ENCODE results near the gene FNTB.

Gene FNTB

DNA sequence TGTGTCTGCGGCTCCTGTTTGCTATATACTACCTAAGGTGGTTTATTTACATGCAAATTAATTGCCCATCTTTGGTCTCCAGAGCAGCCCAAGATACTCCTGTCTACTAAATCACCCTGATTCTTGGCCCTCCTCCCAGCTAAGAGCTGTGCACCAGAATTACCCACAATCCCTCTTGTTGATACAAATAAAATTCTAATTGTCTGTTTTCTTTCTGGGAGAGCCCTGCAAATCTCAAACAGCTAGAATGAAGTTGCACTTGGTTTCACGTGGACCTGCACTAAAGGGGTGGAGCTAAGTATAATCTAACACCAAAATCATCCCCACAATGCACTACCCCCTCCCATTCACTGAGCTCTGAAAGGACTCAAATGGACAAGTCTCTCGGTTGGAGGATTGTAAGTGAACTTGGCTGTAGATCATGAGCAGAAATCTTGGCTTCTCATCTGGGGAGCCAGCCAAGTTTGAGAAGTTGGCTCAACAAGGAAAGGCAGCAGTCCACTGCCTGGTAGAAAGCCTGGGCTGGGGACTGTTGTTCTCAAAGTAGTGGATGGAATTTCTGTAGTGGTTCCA is 109.0 kb downstream of the FNTB start:
- no peaks in the 10 kb centered on the region for H3K27me3 ChIP-seq (ENCODE audit: control insufficient read depth in 3 of 3, insufficient read depth in 3 of 3, low read depth in 1 of 3, low read length in 3 of 3)
- no peak overlapping the region for H3K4me2 ChIP-seq (ENCODE audit: insufficient read depth, low read length, poor library complexity, severe bottlenecking)
- no peak overlapping the region for H3K4me3 ChIP-seq (ENCODE audit: low read length in 2 of 2)
- H2AFZ ChIP-seq (ENCODE audit: low read length) = no peak overlapping the region
- H3K79me1 ChIP-seq (ENCODE audit: low read depth, low read length) = no peaks in the 10 kb centered on the region
- no peak overlapping the region for H2BK15ac ChIP-seq (ENCODE audit: low read length)
- H3K4me1 ChIP-seq (ENCODE audit: control insufficient read depth in 2 of 2, insufficient read depth in 1 of 2, low read depth in 1 of 2, low read length in 2 of 2) = no peaks in the 10 kb centered on the region
- WGBS, 2 donors (ENCODE audit: extremely low coverage in 2 of 2, insufficient read length in 2 of 2, insufficient replicate concordance in 1 of 2) = no CpG with 5 or more reads among the region's 3 CpGs
- H3K14ac ChIP-seq (ENCODE audit: low read length) = no peak overlapping the region
- H3K9ac ChIP-seq (ENCODE audit: low read depth, low read length, poor library complexity) = no peak overlapping the region
- no peak overlapping the region for H2BK120ac ChIP-seq (ENCODE audit: low read depth, low read length)
- H3K18ac ChIP-seq (ENCODE audit: low read length) = no peak overlapping the region
- H3K27ac ChIP-seq (replicated peaks; ENCODE audit: low read length) = no peak overlapping the region
- H3K36me3 ChIP-seq (replicated peaks in 1 of 2; ENCODE audit: control insufficient read depth in 2 of 2, insufficient read depth in 2 of 2, low read length in 2 of 2) = peaks cover 11 to 85% of the 10 kb centered on the region in 2 donors
- no peak overlapping the region for H4K8ac ChIP-seq (ENCODE audit: low read depth, low read length)
- no peak overlapping the region for H3K4ac ChIP-seq (ENCODE audit: low read length)
- no peak overlapping the region for H4K91ac ChIP-seq (ENCODE audit: low read depth, low read length, poor library complexity)
- no peak overlapping the region for H2BK5ac ChIP-seq (ENCODE audit: low read length)
- H3K23ac ChIP-seq (ENCODE audit: low read depth, low read length, poor library complexity) = no peak overlapping the region
- H3K9me3 ChIP-seq (replicated peaks in 1 of 2; ENCODE audit: control insufficient read depth in 2 of 2, insufficient read depth in 1 of 2, low read depth in 1 of 2, low read length in 2 of 2) = no peaks in the 10 kb centered on the region
- H2BK12ac ChIP-seq (ENCODE audit: low read length) = no peak overlapping the region
- DNase-seq (ENCODE audit: low spot score) = no peak
- no peak overlapping the region for H2AK5ac ChIP-seq (ENCODE audit: low read depth, low read length)

DNA sequence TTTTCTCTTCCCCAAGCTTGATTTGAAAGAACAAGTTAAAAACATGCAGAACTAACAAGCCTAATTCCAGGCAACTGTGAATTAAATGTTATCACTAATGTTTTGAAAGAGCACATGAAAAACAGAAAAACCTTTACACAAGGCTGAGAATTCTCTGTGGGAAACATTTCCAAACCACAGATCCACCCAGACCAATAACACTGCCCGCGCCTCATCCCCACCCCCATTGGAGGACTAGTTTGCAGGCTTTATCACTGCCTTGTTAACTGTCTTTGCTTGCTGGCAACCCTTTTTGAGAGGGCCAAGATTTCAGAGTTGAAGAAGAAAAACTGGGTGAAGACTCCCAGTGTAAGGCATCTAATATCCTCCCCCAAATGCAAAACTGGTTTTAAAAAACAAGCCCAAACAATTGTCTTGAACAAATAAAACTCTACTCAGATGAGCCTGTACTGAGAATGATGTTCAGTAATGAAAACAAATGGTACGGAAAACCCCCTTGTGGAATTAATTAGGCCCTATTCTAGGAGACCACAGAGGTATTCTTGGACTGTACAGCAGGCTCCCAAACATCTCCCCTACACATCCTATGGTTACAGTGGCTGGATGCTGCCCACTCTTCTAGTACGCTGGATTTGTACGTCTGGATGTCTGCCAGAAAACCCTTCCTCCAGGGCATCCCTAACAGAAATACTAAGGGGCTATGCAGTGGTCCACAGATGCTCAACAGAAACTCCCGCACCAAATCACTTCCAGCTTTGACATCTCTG is 109.8 kb downstream of the FNTB start:
- H3K18ac ChIP-seq (ENCODE audit: low read length) = no peak overlapping the region
- no peaks in the 10 kb centered on the region for H3K9me3 ChIP-seq (replicated peaks in 1 of 2; ENCODE audit: control insufficient read depth in 2 of 2, insufficient read depth in 1 of 2, low read depth in 1 of 2, low read length in 2 of 2)
- no peak overlapping the region for H2BK120ac ChIP-seq (ENCODE audit: low read depth, low read length)
- no peak overlapping the region for H3K14ac ChIP-seq (ENCODE audit: low read length)
- WGBS, 2 donors (ENCODE audit: extremely low coverage in 2 of 2, insufficient read length in 2 of 2, insufficient replicate concordance in 1 of 2) = no CpG with 5 or more reads among the region's 6 CpGs
- H2AK5ac ChIP-seq (ENCODE audit: low read depth, low read length) = no peak overlapping the region
- no peak for DNase-seq (ENCODE audit: low spot score)
- H2BK15ac ChIP-seq (ENCODE audit: low read length) = no peak overlapping the region
- H3K79me1 ChIP-seq (ENCODE audit: low read depth, low read length) = no peaks in the 10 kb centered on the region
- H3K36me3 ChIP-seq (replicated peaks in 1 of 2; ENCODE audit: control insufficient read depth in 2 of 2, insufficient read depth in 2 of 2, low read length in 2 of 2) = peaks cover 9 to 77% of the 10 kb centered on the region in 2 donors
- no peak overlapping the region for H3K9ac ChIP-seq (ENCODE audit: low read depth, low read length, poor library complexity)
- no peak overlapping the region for H3K4me3 ChIP-seq (ENCODE audit: low read length in 2 of 2)
- no peaks in the 10 kb centered on the region for H3K27me3 ChIP-seq (ENCODE audit: control insufficient read depth in 3 of 3, insufficient read depth in 3 of 3, low read depth in 1 of 3, low read length in 3 of 3)
- H3K27ac ChIP-seq (replicated peaks; ENCODE audit: low read length) = no peak overlapping the region
- H3K4ac ChIP-seq (ENCODE audit: low read length) = no peak overlapping the region
- peaks cover 2 to 4% of the 10 kb centered on the region in 2 donors for H3K4me1 ChIP-seq (ENCODE audit: control insufficient read depth in 2 of 2, insufficient read depth in 1 of 2, low read depth in 1 of 2, low read length in 2 of 2)
- no peak overlapping the region for H3K4me2 ChIP-seq (ENCODE audit: insufficient read depth, low read length, poor library complexity, severe bottlenecking)
- H3K23ac ChIP-seq (ENCODE audit: low read depth, low read length, poor library complexity) = no peak overlapping the region
- no peak overlapping the region for H2AFZ ChIP-seq (ENCODE audit: low read length)
- H4K91ac ChIP-seq (ENCODE audit: low read depth, low read length, poor library complexity) = no peak overlapping the region
- H4K8ac ChIP-seq (ENCODE audit: low read depth, low read length) = no peak overlapping the region
- H2BK12ac ChIP-seq (ENCODE audit: low read length) = no peak overlapping the region
- H2BK5ac ChIP-seq (ENCODE audit: low read length) = no peak overlapping the region

DNA sequence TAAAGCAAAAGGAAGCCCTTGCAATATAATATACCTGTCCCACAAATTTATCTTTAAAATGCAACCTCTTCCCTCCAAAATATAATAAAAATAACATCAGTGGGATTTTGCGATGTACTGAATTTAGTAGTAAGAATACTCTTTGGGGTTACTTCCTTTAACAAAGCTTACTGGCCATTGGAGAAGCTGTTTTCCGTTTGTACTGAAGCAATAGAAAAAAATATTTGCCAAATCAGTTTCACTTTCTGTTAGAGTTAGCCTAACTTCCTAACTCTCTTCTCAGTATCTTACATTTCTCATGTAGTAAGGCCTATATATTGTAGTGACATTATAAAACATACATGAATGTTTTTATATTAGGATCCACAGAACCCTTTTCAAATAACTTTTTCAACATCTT is 111.9 kb downstream of the FNTB start:
- no peak overlapping the region for H3K14ac ChIP-seq (ENCODE audit: low read length)
- no peak overlapping the region for H3K4me3 ChIP-seq (ENCODE audit: low read length in 2 of 2)
- H3K4me2 ChIP-seq (ENCODE audit: insufficient read depth, low read length, poor library complexity, severe bottlenecking) = no peak overlapping the region
- no peak overlapping the region for H2BK12ac ChIP-seq (ENCODE audit: low read length)
- no peak overlapping the region for H2AK5ac ChIP-seq (ENCODE audit: low read depth, low read length)
- H3K18ac ChIP-seq (ENCODE audit: low read length) = no peak overlapping the region
- no peak overlapping the region for H2BK15ac ChIP-seq (ENCODE audit: low read length)
- no peaks in the 10 kb centered on the region for H3K79me1 ChIP-seq (ENCODE audit: low read depth, low read length)
- H2BK5ac ChIP-seq (ENCODE audit: low read length) = no peak overlapping the region
- no peak overlapping the region for H2BK120ac ChIP-seq (ENCODE audit: low read depth, low read length)
- no peaks in the 10 kb centered on the region for H3K27me3 ChIP-seq (ENCODE audit: control insufficient read depth in 3 of 3, insufficient read depth in 3 of 3, low read depth in 1 of 3, low read length in 3 of 3)
- no peak overlapping the region for H3K9ac ChIP-seq (ENCODE audit: low read depth, low read length, poor library complexity)
- H3K9me3 ChIP-seq (replicated peaks in 1 of 2; ENCODE audit: control insufficient read depth in 2 of 2, insufficient read depth in 1 of 2, low read depth in 1 of 2, low read length in 2 of 2) = no peaks in the 10 kb centered on the region
- no peak overlapping the region for H2AFZ ChIP-seq (ENCODE audit: low read length)
- no peak overlapping the region for H4K91ac ChIP-seq (ENCODE audit: low read depth, low read length, poor library complexity)
- H4K8ac ChIP-seq (ENCODE audit: low read depth, low read length) = no peak overlapping the region
- H3K36me3 ChIP-seq (replicated peaks in 1 of 2; ENCODE audit: control insufficient read depth in 2 of 2, insufficient read depth in 2 of 2, low read length in 2 of 2) = peaks cover 2 to 56% of the 10 kb centered on the region in 2 donors
- no CpG with 5 or more reads among the region's 2 CpGs for WGBS, 2 donors (ENCODE audit: extremely low coverage in 2 of 2, insufficient read length in 2 of 2, insufficient replicate concordance in 1 of 2)
- H3K23ac ChIP-seq (ENCODE audit: low read depth, low read length, poor library complexity) = no peak overlapping the region
- H3K4ac ChIP-seq (ENCODE audit: low read length) = no peak overlapping the region
- no peak for DNase-seq (ENCODE audit: low spot score)
- H3K27ac ChIP-seq (replicated peaks; ENCODE audit: low read length) = no peak overlapping the region
- H3K4me1 ChIP-seq (ENCODE audit: control insufficient read depth in 2 of 2, insufficient read depth in 1 of 2, low read depth in 1 of 2, low read length in 2 of 2) = peaks cover 3 to 5% of the 10 kb centered on the region in 2 donors

DNA sequence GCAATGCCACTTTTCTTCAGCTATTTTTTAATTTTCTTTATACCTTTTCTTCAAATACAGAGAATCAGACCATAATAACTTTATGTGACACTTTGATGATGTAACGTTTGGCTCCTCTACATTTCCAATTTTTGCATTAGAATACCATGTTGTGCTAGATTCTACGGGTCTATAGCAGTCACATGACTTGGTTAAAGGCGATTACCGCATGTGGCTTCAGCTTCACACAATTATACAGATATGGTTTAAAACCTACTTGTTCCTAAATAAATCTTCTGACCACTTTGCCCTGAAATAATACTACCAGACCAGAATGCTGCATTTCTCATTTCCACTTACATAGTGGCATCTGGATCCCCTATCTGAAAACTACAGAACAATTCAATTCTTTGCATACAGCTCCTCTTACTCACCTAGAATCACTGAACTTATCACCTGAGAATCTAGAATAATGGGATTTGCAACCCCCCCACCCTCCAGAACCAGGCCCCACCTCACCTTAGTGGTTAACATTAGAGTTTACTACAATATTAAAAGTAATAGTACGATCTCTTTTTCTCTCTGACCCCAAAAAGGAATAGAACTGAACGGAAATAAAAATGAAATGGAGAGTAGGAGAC is 114.3 kb downstream of the FNTB start:
- H2BK12ac ChIP-seq (ENCODE audit: low read length) = no peak overlapping the region
- no peak overlapping the region for H3K23ac ChIP-seq (ENCODE audit: low read depth, low read length, poor library complexity)
- H3K9ac ChIP-seq (ENCODE audit: low read depth, low read length, poor library complexity) = no peak overlapping the region
- H3K18ac ChIP-seq (ENCODE audit: low read length) = no peak overlapping the region
- H2AK5ac ChIP-seq (ENCODE audit: low read depth, low read length) = no peak overlapping the region
- no peak overlapping the region for H2BK120ac ChIP-seq (ENCODE audit: low read depth, low read length)
- peak overlapping the region; percentile 72 for H2AFZ ChIP-seq (ENCODE audit: low read length)
- no peak overlapping the region for H2BK5ac ChIP-seq (ENCODE audit: low read length)
- H3K14ac ChIP-seq (ENCODE audit: low read length) = no peak overlapping the region
- H3K27me3 ChIP-seq (ENCODE audit: control insufficient read depth in 3 of 3, insufficient read depth in 3 of 3, low read depth in 1 of 3, low read length in 3 of 3) = peaks cover 0 to 2% (median 0%) of the 10 kb centered on the region in 3 experiments
- H4K8ac ChIP-seq (ENCODE audit: low read depth, low read length) = no peak overlapping the region
- H3K27ac ChIP-seq (replicated peaks; ENCODE audit: low read length) = no peak overlapping the region
- H3K79me1 ChIP-seq (ENCODE audit: low read depth, low read length) = no peaks in the 10 kb centered on the region
- DNase-seq (ENCODE audit: low spot score) = no peak
- H3K9me3 ChIP-seq (replicated peaks in 1 of 2; ENCODE audit: control insufficient read depth in 2 of 2, insufficient read depth in 1 of 2, low read depth in 1 of 2, low read length in 2 of 2) = no peaks in the 10 kb centered on the region
- H3K4me3 ChIP-seq (ENCODE audit: low read length in 2 of 2) = peak overlapping the region in 1 of 2 donors; percentile 83
- no CpG with 5 or more reads among the region's 6 CpGs for WGBS, 2 donors (ENCODE audit: extremely low coverage in 2 of 2, insufficient read length in 2 of 2, insufficient replicate concordance in 1 of 2)
- peaks cover 3 to 5% of the 10 kb centered on the region in 2 donors for H3K4me1 ChIP-seq (ENCODE audit: control insufficient read depth in 2 of 2, insufficient read depth in 1 of 2, low read depth in 1 of 2, low read length in 2 of 2)
- no peak overlapping the region for H4K91ac ChIP-seq (ENCODE audit: low read depth, low read length, poor library complexity)
- no peak overlapping the region for H3K4ac ChIP-seq (ENCODE audit: low read length)
- H3K4me2 ChIP-seq (ENCODE audit: insufficient read depth, low read length, poor library complexity, severe bottlenecking) = no peak overlapping the region
- no peak overlapping the region for H2BK15ac ChIP-seq (ENCODE audit: low read length)
- H3K36me3 ChIP-seq (replicated peaks in 1 of 2; ENCODE audit: control insufficient read depth in 2 of 2, insufficient read depth in 2 of 2, low read length in 2 of 2) = peaks cover 1 to 36% of the 10 kb centered on the region in 2 donors
